Osteoblast (primary cell): ENCODE results near the gene POU2F1. TPM values are rescaled to one million over a fixed set of nuclear protein-coding genes. Genes with fewer than 3 reads are reported as not detected.

Experiments
- DNase-seq: peaks from one replicate; pipeline ENCODE4 v3.0.0; 2011; ENCODE audit warnings: low spot score, mixed read lengths; ENCODE audit not compliant: insufficient read length; ENCODE audit errors: missing footprints
- H2AFZ ChIP-seq: 2 replicates; pipeline ENCODE4 v1.6.0; 2011; ENCODE audit warnings: mild to moderate bottlenecking, low read length
- H3K27ac ChIP-seq: 2 replicates; pipeline ENCODE4 v1.5.1; 2011; ENCODE audit warnings: mild to moderate bottlenecking, low read depth, low read length, moderate library complexity
- H3K27me3 ChIP-seq: 2 replicates; pipeline ENCODE4 v1.6.0; 2012; ENCODE audit warnings: mild to moderate bottlenecking, control low read depth, inconsistent platforms, low read length, moderate library complexity; ENCODE audit not compliant: insufficient read depth
- H3K36me3 ChIP-seq: 2 replicates; pipeline ENCODE4 v1.5.1; 2011; ENCODE audit warnings: mild to moderate bottlenecking, low read length, control low read depth, moderate library complexity; ENCODE audit not compliant: insufficient read depth
- H3K4me1 ChIP-seq: 2 replicates; pipeline ENCODE4 v1.5.1; 2011; ENCODE audit warnings: mild to moderate bottlenecking, low read length, control low read depth, moderate library complexity; ENCODE audit not compliant: insufficient read depth
- H3K4me2 ChIP-seq: 2 replicates; pipeline ENCODE4 v1.6.0; 2011; ENCODE audit warnings: mild to moderate bottlenecking, low read length; ENCODE audit not compliant: insufficient read depth
- H3K4me3 ChIP-seq: fragments of 200-600 bp; sonication (generic); 3 replicates; pipeline ENCODE4 v1.5.1; 2012; ENCODE audit warnings: mild to moderate bottlenecking, low read length, inconsistent platforms; ENCODE audit not compliant: insufficient read depth
- H3K79me2 ChIP-seq: 2 replicates; pipeline ENCODE4 v1.6.0; 2012; ENCODE audit warnings: mild to moderate bottlenecking, low read length, control low read depth, inconsistent platforms; ENCODE audit not compliant: insufficient read depth
- H3K9me3 ChIP-seq: 2 replicates; pipeline ENCODE4 v1.5.1; 2011; ENCODE audit warnings: low read depth, low read length, control low read depth
- H4K20me1 ChIP-seq: 2 replicates; pipeline ENCODE4 v1.6.0; 2012; ENCODE audit warnings: mild to moderate bottlenecking, low read length, control low read depth; ENCODE audit not compliant: insufficient read depth
- CTCF ChIP-seq: IDR thresholded peaks from 2 replicates; pipeline ENCODE4 v1.5.1; 2011; ENCODE audit warnings: mild to moderate bottlenecking, low read depth, low read length, moderate library complexity; ENCODE audit errors: extremely low read depth
- total RNA-seq: library from RNA; depleted of rRNA; stranded (reverse); fragments of >200 nt; gene quantifications from 2 replicates; pipeline ENCODE4 v1.2.3, GENCODE V29; 2012

POU2F1 gene
- total RNA-seq = 11.6 and 13.6 TPM in 2 replicates

- H3K4me1 ChIP-seq = peaks cover 13% of the 10 kb centered on the region
- peak within 1 kb of the TSS; percentile 88 for H3K4me3 ChIP-seq
- H3K36me3 ChIP-seq = no peaks in the 10 kb centered on the region
- H3K4me2 ChIP-seq = peak within 1 kb of the TSS; percentile 99
- no peaks in the 10 kb centered on the region for H3K9me3 ChIP-seq
- peaks cover 37% of the 10 kb centered on the region for H3K79me2 ChIP-seq
- H3K27me3 ChIP-seq = no peaks in the 10 kb centered on the region
- H4K20me1 ChIP-seq = no peaks in the 10 kb centered on the region
- H3K27ac ChIP-seq = peak within 1 kb of the TSS; percentile 54
- TF ChIP-seq CTCF = peak; percentile 54
- DNase-seq = peak; percentile 96
- H2AFZ ChIP-seq = peak within 1 kb of the TSS; percentile 100
Measured at GRCh38 chr1:167220537-167221125, at the start of gene POU2F1. TSS of gene POU2F1 (plus strand) at chr1:167220886. CDS start at chr1:167220898, 12 bp downstream.

- Histone ChIP-seq H2AFZ (no peak overlapping the region), H3K4me3 (no peak overlapping the region), H3K4me2 (no peak overlapping the region), H3K9me3 (no peaks in the 10 kb centered on the region), H3K27me3 (peaks cover 4% of the 10 kb centered on the region), H3K79me2 (no peaks in the 10 kb centered on the region), H3K27ac (no peak overlapping the region), H3K36me3 (no peaks in the 10 kb centered on the region), H4K20me1 (no peaks in the 10 kb centered on the region), H3K4me1 (no peaks in the 10 kb centered on the region)
- no peak for TF ChIP-seq CTCF
- DNase-seq = no peak
Measured at GRCh38 chr1:167171286-167171929, 49.3 kb upstream of the POU2F1 start.

GRCh38 chr1:167173516-167174184, 47.0 kb upstream of the POU2F1 start:
- no peak for TF ChIP-seq CTCF
- H3K27ac ChIP-seq = no peak overlapping the region

GRCh38 chr1:167175901-167176300, 44.8 kb upstream of the POU2F1 start:
- no peak overlapping the region for H3K4me3 ChIP-seq
- H3K9me3 ChIP-seq = no peaks in the 10 kb centered on the region
- no peak for TF ChIP-seq CTCF
- DNase-seq = no peak
- no peaks in the 10 kb centered on the region for H3K79me2 ChIP-seq
- peaks cover 4% of the 10 kb centered on the region for H3K27me3 ChIP-seq
- H2AFZ ChIP-seq = no peak overlapping the region
- no peaks in the 10 kb centered on the region for H3K4me1 ChIP-seq
- H3K27ac ChIP-seq = no peak overlapping the region
- H3K36me3 ChIP-seq = no peaks in the 10 kb centered on the region
- no peak overlapping the region for H3K4me2 ChIP-seq
- no peaks in the 10 kb centered on the region for H4K20me1 ChIP-seq

More at GRCh38 chr1:167173516-167174184, 47.0 kb upstream of the POU2F1 start:
- H3K4me1 ChIP-seq = no peaks in the 10 kb centered on the region
- peaks cover 4% of the 10 kb centered on the region for H3K27me3 ChIP-seq
- no peaks in the 10 kb centered on the region for H4K20me1 ChIP-seq
- no peak for DNase-seq
- no peak overlapping the region for H3K4me3 ChIP-seq
- H3K9me3 ChIP-seq = no peaks in the 10 kb centered on the region
- no peaks in the 10 kb centered on the region for H3K36me3 ChIP-seq
- no peak overlapping the region for H2AFZ ChIP-seq
- H3K79me2 ChIP-seq = no peaks in the 10 kb centered on the region
- no peak overlapping the region for H3K4me2 ChIP-seq
